Coronary artery (tissue), 2 donors: Measurements from ENCODE around the gene TOP1.

Experiments
- DNase-seq: peaks from one replicate; pipeline ENCODE4 v3.0.0-alpha.2; 2017; ENCODE audit warnings: low spot score
- H3K27ac ChIP-seq, 2 donors: fragments of 200-600 bp; sonication (generic); one replicate each; pipeline ENCODE4 v1.5.1; 2016 to 2019
- H3K4me3 ChIP-seq: fragments of 200-600 bp; sonication (generic); 2 replicates; pipeline ENCODE4 v1.5.1; 2016; ENCODE audit warnings: mild to moderate bottlenecking, moderate library complexity
- CTCF ChIP-seq: fragments of 200-600 bp; sonication (generic); IDR thresholded peaks from one replicate; pipeline ENCODE4 v1.5.1; 2019; ENCODE audit warnings: antibody characterized with exemption

TOP1 gene

DNA sequence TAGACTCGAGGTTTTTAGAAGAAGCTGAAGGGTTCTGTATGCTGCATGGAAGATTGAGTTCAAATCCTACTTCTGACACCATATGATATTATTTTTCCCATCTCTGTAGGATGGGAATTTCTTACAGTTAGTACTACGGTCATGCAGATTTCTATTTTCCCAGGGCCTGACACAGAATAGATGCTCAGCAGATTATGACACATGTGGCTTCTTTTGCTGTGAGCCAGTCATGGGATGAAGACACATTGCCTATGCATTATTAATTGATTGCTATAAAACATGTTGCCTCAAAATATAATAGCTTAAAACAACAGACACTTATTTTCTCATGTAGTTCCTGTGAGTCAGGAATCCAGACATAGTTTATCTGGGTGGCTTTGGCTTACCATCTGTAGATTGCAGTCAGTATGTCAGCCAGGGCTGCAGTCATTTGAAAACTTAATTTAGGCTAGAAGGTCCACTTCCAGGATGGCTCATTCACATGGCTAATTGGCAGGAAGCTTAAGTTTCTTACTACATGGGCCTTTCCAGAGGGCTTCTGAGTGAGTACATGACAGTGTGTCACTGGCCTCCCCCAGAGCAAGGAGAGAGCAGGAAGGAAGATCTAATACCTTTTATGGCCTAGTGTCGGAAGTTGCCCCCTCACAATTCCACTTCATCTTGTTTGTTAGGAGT lies 29.5 kb downstream of the TOP1 start:
- no peak for DNase-seq
- Histone ChIP-seq H3K4me3 (no peak overlapping the region), H3K27ac (no peak overlapping the region)
- TF ChIP-seq CTCF = no peak

- no peak for TF ChIP-seq CTCF
- H3K4me3 ChIP-seq = no peak overlapping the region
- DNase-seq = no peak
- H3K27ac ChIP-seq = no peak overlapping the region
Observed at GRCh38 chr20:41058674-41059635, 30.3 kb downstream of the TOP1 start.

DNA sequence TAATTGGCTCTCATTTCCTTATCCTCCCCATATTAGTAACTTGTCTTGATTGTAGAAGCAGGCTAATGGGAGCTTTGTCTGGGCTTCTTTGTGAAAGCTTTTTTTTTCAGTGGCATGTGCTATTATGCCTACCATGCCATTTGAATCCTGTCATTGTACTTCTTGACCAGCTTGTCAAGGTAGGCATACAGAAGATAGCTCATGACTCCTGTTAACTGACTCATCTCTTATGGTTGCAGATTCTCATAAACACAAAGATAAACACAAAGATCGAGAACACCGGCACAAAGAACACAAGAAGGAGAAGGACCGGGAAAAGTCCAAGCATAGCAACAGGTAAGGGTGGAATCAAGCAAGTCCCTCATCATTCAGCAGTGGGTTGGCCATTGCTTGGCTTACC lies 32.5 kb downstream of the TOP1 start:
- DNase-seq = no peak
- TF ChIP-seq CTCF = no peak
- Histone ChIP-seq H3K27ac (no peak overlapping the region), H3K4me3 (no peak overlapping the region)

GRCh38 chr20:41063442-41063841 lies 34.8 kb downstream of the TOP1 start:
- H3K4me3 ChIP-seq = no peak overlapping the region
- no peak for TF ChIP-seq CTCF
- no peak overlapping the region for H3K27ac ChIP-seq
- DNase-seq = no peak

GRCh38 chr20:41064377-41064776 lies 35.8 kb downstream of the TOP1 start:
- H3K4me3 ChIP-seq = no peak overlapping the region
- no peak overlapping the region for H3K27ac ChIP-seq
- no peak for TF ChIP-seq CTCF
- DNase-seq = no peak

- no peak for DNase-seq
- Histone ChIP-seq H3K27ac (no peak overlapping the region), H3K4me3 (no peak overlapping the region)
- no peak for TF ChIP-seq CTCF
Observed at GRCh38 chr20:41065716-41066115, 37.1 kb downstream of the TOP1 start.
